Measurements from ENCODE around the gene XRCC3. TPM values are rescaled to one million over a fixed set of nuclear protein-coding genes. Genes with fewer than 3 reads are reported as not detected.

The XRCC3 gene
- total RNA-seq, 1 experiment from 2014 or later, result 61.3 TPM

- no peaks in the 10 kb centered on the region for H3K79me2 ChIP-seq (ENCODE audit: low read length)
- no peak for DNase-seq
- no peak overlapping the region for H3K4me2 ChIP-seq (ENCODE audit: low read length)
- no peaks in the 10 kb centered on the region; the same call in 1 of the 2 replicates for H3K4me1 ChIP-seq (ENCODE audit: insufficient read depth, low read length)
- H3K27me3 ChIP-seq (ENCODE audit: low read length), result no peaks in the 10 kb centered on the region
- H3K9me2 ChIP-seq (replicated peaks; ENCODE audit: low read length), result no peaks in the 10 kb centered on the region
- no peak for TF ChIP-seq EZH2phosphoT487 (IDR thresholded peaks at IDR 0.05; ENCODE audit: borderline replicate concordance, low read length)
- no peak for TF ChIP-seq EZH2 (IDR thresholded peaks at IDR 0.05; ENCODE audit: low read length, unreplicated experiment)
- TF ChIP-seq CTCF (conservative IDR thresholded peaks at IDR 0.05; ENCODE audit: low read depth, low read length), result no peak
- no peak overlapping the region for H2AFZ ChIP-seq (ENCODE audit: low read length)
- no peaks in the 10 kb centered on the region for H3F3A ChIP-seq (ENCODE audit: low read length, unreplicated experiment)
- H3K4me3 ChIP-seq (ENCODE audit: low read length), result no peak overlapping the region
- no peaks in the 10 kb centered on the region for H3K9me3 ChIP-seq (ENCODE audit: low read length)
- no peak overlapping the region for H3K27ac ChIP-seq (ENCODE audit: low read length)
- BruUV-seq (replicated peaks), result no TSS peak
- ATAC-seq, result no peak
- ChIA-PET CTCF (no interaction called here), POLR2A (ENCODE audit: unreplicated experiment) (no interaction called here)
- no peaks in the 10 kb centered on the region for H4K20me1 ChIP-seq (ENCODE audit: low read length)
- peaks cover 6% of the 10 kb centered on the region; the same call in 1 of the 2 replicates for H3K36me3 ChIP-seq (ENCODE audit: low read depth, low read length)
- no peak overlapping the region for H3K9ac ChIP-seq (ENCODE audit: low read length)
- intact Hi-C loops (cut with micrococcal nuclease), result no loop called here
These were observed 30.2 kb upstream of the XRCC3 start for GRCh38 chr14:103745424-103745823.

- Histone ChIP-seq H3K9me3 (ENCODE audit: low read length) (no peaks in the 10 kb centered on the region), H4K20me1 (ENCODE audit: low read length) (no peaks in the 10 kb centered on the region), H3F3A (ENCODE audit: low read length, unreplicated experiment) (no peaks in the 10 kb centered on the region), H3K4me2 (ENCODE audit: low read length) (no peak overlapping the region), H3K27ac (ENCODE audit: low read length) (no peak overlapping the region), H3K79me2 (ENCODE audit: low read length) (no peaks in the 10 kb centered on the region), H3K4me1 (ENCODE audit: insufficient read depth, low read length) (no peaks in the 10 kb centered on the region; the same call in 1 of the 2 replicates), H3K9me2 (replicated peaks; ENCODE audit: low read length) (no peaks in the 10 kb centered on the region), H3K27me3 (ENCODE audit: low read length) (no peaks in the 10 kb centered on the region), H3K9ac (ENCODE audit: low read length) (no peak overlapping the region), H3K4me3 (ENCODE audit: low read length) (no peak overlapping the region), H2AFZ (ENCODE audit: low read length) (no peak overlapping the region), H3K36me3 (ENCODE audit: low read depth, low read length) (peaks cover 6% of the 10 kb centered on the region; the same call in 1 of the 2 replicates)
- POLR2A ChIA-PET (ENCODE audit: unreplicated experiment), result no interaction called here
- intact Hi-C loops (cut with micrococcal nuclease), result no loop called here
- DNase-seq (no peak), ATAC-seq (no peak)
- CTCF ChIA-PET, result no interaction called here
- TF ChIP-seq CTCF (conservative IDR thresholded peaks at IDR 0.05; ENCODE audit: low read depth, low read length) (no peak), EZH2phosphoT487 (IDR thresholded peaks at IDR 0.05; ENCODE audit: borderline replicate concordance, low read length) (no peak), EZH2 (IDR thresholded peaks at IDR 0.05; ENCODE audit: low read length, unreplicated experiment) (no peak)
- no TSS peak for BruUV-seq (replicated peaks)
These were observed 29.6 kb upstream of the XRCC3 start for GRCh38 chr14:103744621-103745395.

- intact Hi-C loops (cut with micrococcal nuclease), result no loop called here
- POLR2A ChIA-PET (ENCODE audit: unreplicated experiment), result no interaction called here
These were observed 28.4 kb upstream of the XRCC3 start for GRCh38 chr14:103743691-103744090.

More at GRCh38 chr14:103743691-103744090, 28.4 kb upstream of the XRCC3 start:
- Histone ChIP-seq H3K4me1 (ENCODE audit: insufficient read depth, low read length) (no peaks in the 10 kb centered on the region; the same call in 1 of the 2 replicates), H3K4me2 (ENCODE audit: low read length) (no peak overlapping the region), H3K4me3 (ENCODE audit: low read length) (no peak overlapping the region), H4K20me1 (ENCODE audit: low read length) (no peaks in the 10 kb centered on the region), H2AFZ (ENCODE audit: low read length) (no peak overlapping the region), H3K9me3 (ENCODE audit: low read length) (no peaks in the 10 kb centered on the region), H3K36me3 (ENCODE audit: low read depth, low read length) (peaks cover 6% of the 10 kb centered on the region; the same call in 1 of the 2 replicates), H3K9ac (ENCODE audit: low read length) (no peak overlapping the region), H3K27me3 (ENCODE audit: low read length) (no peaks in the 10 kb centered on the region), H3K79me2 (ENCODE audit: low read length) (no peaks in the 10 kb centered on the region), H3K9me2 (replicated peaks; ENCODE audit: low read length) (no peaks in the 10 kb centered on the region), H3F3A (ENCODE audit: low read length, unreplicated experiment) (no peaks in the 10 kb centered on the region), H3K27ac (ENCODE audit: low read length) (no peak overlapping the region)
- ATAC-seq (no peak), DNase-seq (no peak)
- no peak for TF ChIP-seq EZH2 (IDR thresholded peaks at IDR 0.05; ENCODE audit: low read length, unreplicated experiment)
- TF ChIP-seq CTCF (conservative IDR thresholded peaks at IDR 0.05; ENCODE audit: low read depth, low read length), result no peak
- TF ChIP-seq EZH2phosphoT487 (IDR thresholded peaks at IDR 0.05; ENCODE audit: borderline replicate concordance, low read length), result no peak
- CTCF ChIA-PET, result no interaction called here
- BruUV-seq (replicated peaks), result no TSS peak
